Naive thymus-derived CD4-positive, alpha-beta T cell (primary cell): ENCODE results near the gene CDKL2. TPM values are rescaled to one million over a fixed set of nuclear protein-coding genes. Genes with fewer than 3 reads are reported as not detected.

Experiments
- ATAC-seq: fragments of 150-1000 bp; cut with Tn5 transposase; 2 replicates; pipeline ENCODE4 v1.10.0; 2021; ENCODE audit warnings: mild to moderate bottlenecking, moderate library complexity
- CTCF ChIA-PET: fragments of 350-600 bp; sonication (Branson Sonifier 250); formaldehyde crosslinking; loops from one replicate; lab custom pipeline; 2021; ENCODE audit warnings: antibody characterized with exemption; lab: Charles Lee
- POLR2A ChIA-PET: fragments of 350-600 bp; sonication (Branson Sonifier 250); formaldehyde crosslinking; loops from one replicate; lab custom pipeline; 2021; ENCODE audit warnings: antibody characterized with exemption, inconsistent platforms; lab: Charles Lee
- DNase-seq, 9 donors: peaks; one replicate each; pipeline versions ENCODE4 v3.0.0 to v3.0.0-alpha.2; 2020 to 2022; ENCODE audit warnings: mixed read lengths in 1 of 9
- H3K27ac ChIP-seq: one replicate; pipeline ENCODE4 v1.7.0; 2013; ENCODE audit warnings: mild to moderate bottlenecking, low read depth, low read length, moderate library complexity
- H3K27me3 ChIP-seq, 2 donors: one replicate each; pipeline ENCODE4 v1.7.0; 2013; ENCODE audit warnings: low read length in 2 of 2, mild to moderate bottlenecking in 2 of 2, moderate library complexity in 2 of 2; ENCODE audit not compliant: control insufficient read depth in 2 of 2, insufficient read depth in 2 of 2
- H3K36me3 ChIP-seq, 3 experiments: 1 replicate in 2 of 3; 2 replicates in 1 of 3; pipeline ENCODE4 v1.7.0; 2013; ENCODE audit warnings: low read length in 3 of 3, mild to moderate bottlenecking in 3 of 3, moderate library complexity in 1 of 3; ENCODE audit not compliant: insufficient read depth in 3 of 3, control insufficient read depth in 2 of 3
- H3K4me1 ChIP-seq, 2 donors: one replicate each; pipeline ENCODE4 v1.7.0; 2013; ENCODE audit warnings: low read length in 2 of 2, mild to moderate bottlenecking in 2 of 2, moderate library complexity in 1 of 2; ENCODE audit not compliant: control insufficient read depth in 2 of 2, insufficient read depth in 2 of 2
- H3K4me3 ChIP-seq: 2 replicates; pipeline ENCODE4 v1.7.0; 2013; ENCODE audit warnings: mild to moderate bottlenecking, low read length
- H3K9me3 ChIP-seq, 3 experiments: 1 replicate in 2 of 3; 2 replicates in 1 of 3; pipeline ENCODE4 v1.7.0; 2013; ENCODE audit warnings: low read length in 3 of 3; ENCODE audit not compliant: control insufficient read depth in 2 of 3
- H3K27ac Mint-ChIP-seq, 9 donors: one replicate each; pipeline ENCODE4 v1.8.0; 2020 to 2022; ENCODE audit warnings: mixed read lengths in 9 of 9, mild to moderate bottlenecking in 8 of 9, moderate library complexity in 5 of 9, inconsistent platforms in 2 of 9
- H3K27me3 Mint-ChIP-seq, 5 donors: one replicate each; pipeline ENCODE4 v1.8.0; 2021 to 2022; ENCODE audit warnings: mixed read lengths in 5 of 5, mild to moderate bottlenecking in 1 of 5
- H3K36me3 Mint-ChIP-seq, 5 donors: one replicate each; pipeline ENCODE4 v1.8.0; 2020 to 2022; ENCODE audit warnings: mixed read lengths in 5 of 5, mild to moderate bottlenecking in 3 of 5, inconsistent platforms in 1 of 5
- H3K4me1 Mint-ChIP-seq, 7 donors: one replicate each; pipeline ENCODE4 v1.8.0; 2020 to 2022; ENCODE audit warnings: mixed read lengths in 7 of 7, mild to moderate bottlenecking in 3 of 7, inconsistent platforms in 1 of 7
- H3K4me3 Mint-ChIP-seq, 10 donors: one replicate each; pipeline ENCODE4 v1.8.0; 2020 to 2022; ENCODE audit warnings: mild to moderate bottlenecking in 10 of 10, mixed read lengths in 10 of 10, moderate library complexity in 6 of 10, inconsistent platforms in 2 of 10
- H3K9me3 Mint-ChIP-seq, 11 donors: one replicate each; pipeline ENCODE4 v1.8.0; 2020 to 2022; ENCODE audit warnings: mixed read lengths in 11 of 11, mild to moderate bottlenecking in 4 of 11, inconsistent platforms in 1 of 11, moderate library complexity in 1 of 11
- intact Hi-C, 2 donors: fragments of 100-400 bp; cut with micrococcal nuclease; formaldehyde crosslinking; loops; one replicate each; pipeline ENCODE4 v1.15.1; 2023
- polyA plus RNA-seq, 2 donors: library from polyadenylated mRNA; unstranded; fragments of 300-500 nt; fragmentation: Illumina TruSeq; gene quantifications; one replicate each; pipeline ENCODE4 v1.2.3, GENCODE V29; 2021
- total RNA-seq, 6 experiments: library from RNA in 5 of 6; stranded (reverse) in 5 of 6; gene quantifications; 1 replicate in 5 of 6; 2 replicates in 1 of 6; pipeline ENCODE4 v1.2.3 and lab custom pipeline; 2021 to 2026

Gene CDKL2
- total RNA-seq: 1 to 10 TPM in 1 of 5 experiments, under 1 TPM in 4; 0.22 to 1.2 (median 0.34) TPM
- under 1 TPM; 0.18 to 0.48 TPM for polyA plus RNA-seq
- 2.2 reads per million, percentile 10 among the genes with 10 or more reads in this experiment for total RNA-seq (lab: John Stamatoyannopoulos, UW)

GRCh38 chr4:75630174-75630936 is at the start of gene CDKL2:
Gene CDKL2, minus strand, starts transcription at chr4:75630528. Its CDS starts 4,540 bp downstream, at chr4:75625988.
- Histone ChIP-seq H3K36me3 (no peaks in the 10 kb centered on the region), H3K4me1 (peaks cover 0 to 7% of the 10 kb centered on the region in 2 donors), H3K27ac (peak within 1 kb of the TSS; percentile 73), H3K27me3 (no peaks in the 10 kb centered on the region), H3K9me3 (no peaks in the 10 kb centered on the region), H3K4me3 (peak within 1 kb of the TSS; percentile 74)
- H3K27ac Mint-ChIP-seq: peak within 1 kb of the TSS; percentile 66 to 94 (median 86)
- ATAC-seq (peak; percentile 100), DNase-seq (peak; percentile 85 to 93 (median 91))
- peaks cover 0 to 12% (median 0%) of the 10 kb centered on the region in 5 donors for H3K27me3 Mint-ChIP-seq
- peak within 1 kb of the TSS; percentile 88 to 97 (median 94) for H3K4me3 Mint-ChIP-seq
- H3K36me3 Mint-ChIP-seq: peaks cover 0 to 4% (median 0%) of the 10 kb centered on the region in 5 donors
- ChIA-PET POLR2A (interaction anchor here (0.8 to 2.5 kb wide), 4 partner anchors 43 to 94 kb away, joined by 3 to 11 read pairs (median 4); partner anchors contain the start of genes G3BP2 and USO1), CTCF (interaction anchor here (0.9 to 1.5 kb wide), 3 partner anchors 94 to 193 kb away, joined by 3 to 7 read pairs (median 4); partner anchors contain the start of gene USO1)
- intact Hi-C loops: loop anchor here (1.0 to 10.0 kb wide), 11 partner anchors 9 to 1527 kb away; partner anchors contain the start of genes G3BP2 (in 2 of the 2), RCHY1 (in 2 of the 2), THAP6 (in 2 of the 2) and USO1 (in 2 of the 2)
- H3K9me3 Mint-ChIP-seq: no peaks in the 10 kb centered on the region
- peaks cover 6 to 18% (median 11%) of the 10 kb centered on the region in 7 donors for H3K4me1 Mint-ChIP-seq

GRCh38 chr4:75678965-75679364 is 48.6 kb upstream of the CDKL2 start:
- H3K27ac ChIP-seq: no peak overlapping the region
- H3K9me3 ChIP-seq: no peaks in the 10 kb centered on the region
- Mint-ChIP-seq H3K4me1 (peaks cover 9 to 25% (median 20%) of the 10 kb centered on the region in 7 donors), H3K27me3 (no peaks in the 10 kb centered on the region), H3K27ac (no peak overlapping the region), H3K4me3 (no peak overlapping the region), H3K36me3 (peaks cover 0 to 4% (median 0%) of the 10 kb centered on the region in 5 donors), H3K9me3 (no peaks in the 10 kb centered on the region)
- no peaks in the 10 kb centered on the region for H3K36me3 ChIP-seq
- no peak overlapping the region for H3K4me3 ChIP-seq
- ATAC-seq (no peak), DNase-seq (no peak)
- CTCF ChIA-PET: no interaction called here
- no peaks in the 10 kb centered on the region for H3K27me3 ChIP-seq
- peaks cover 3 to 14% of the 10 kb centered on the region in 2 donors for H3K4me1 ChIP-seq
- POLR2A ChIA-PET: no interaction called here
- intact Hi-C loops: loop anchor here in 1 of 2 donors (10.0 kb wide), 1 partner anchor 1234 kb away; the partner anchor contains the start of gene AREG

GRCh38 chr4:75678473-75678872 is 48.1 kb upstream of the CDKL2 start:
- H3K36me3 ChIP-seq: no peaks in the 10 kb centered on the region
- Mint-ChIP-seq H3K9me3 (peaks cover 0 to 1% (median 0%) of the 10 kb centered on the region in 11 donors), H3K27ac (peak overlapping the region in 1 of 9 donors; percentile 14), H3K4me3 (no peak overlapping the region), H3K27me3 (no peaks in the 10 kb centered on the region), H3K4me1 (peaks cover 13 to 26% (median 21%) of the 10 kb centered on the region in 7 donors), H3K36me3 (peaks cover 0 to 4% (median 0%) of the 10 kb centered on the region in 5 donors)
- H3K4me1 ChIP-seq: peaks cover 7 to 14% of the 10 kb centered on the region in 2 donors
- H3K27ac ChIP-seq: no peak overlapping the region
- H3K9me3 ChIP-seq: no peaks in the 10 kb centered on the region
- no peak overlapping the region for H3K4me3 ChIP-seq
- DNase-seq (no peak), ATAC-seq (no peak)
- intact Hi-C loops: loop anchor here in 1 of 2 donors (10.0 kb wide), 1 partner anchor 1234 kb away; the partner anchor contains the start of gene AREG
- H3K27me3 ChIP-seq: no peaks in the 10 kb centered on the region
- ChIA-PET POLR2A (no interaction called here), CTCF (no interaction called here)

- Mint-ChIP-seq H3K4me3 (no peak overlapping the region), H3K36me3 (peaks cover 0 to 8% (median 0%) of the 10 kb centered on the region in 5 donors), H3K27me3 (no peaks in the 10 kb centered on the region), H3K27ac (peak overlapping the region in 4 of 9 donors; percentile 12 to 64 (median 34)), H3K9me3 (peaks cover 0 to 7% (median 0%) of the 10 kb centered on the region in 11 donors), H3K4me1 (peaks cover 21 to 30% (median 27%) of the 10 kb centered on the region in 7 donors)
- POLR2A ChIA-PET: interaction anchor here (0.5 to 8.1 kb wide), 3 partner anchors 10 to 50 kb away, joined by 3 to 148 read pairs (median 8); partner anchors contain the start of gene USO1
- H3K36me3 ChIP-seq: peaks cover 0 to 10% (median 0%) of the 10 kb centered on the region in 3 experiments
- no peak overlapping the region for H3K27ac ChIP-seq
- intact Hi-C loops: loop anchor here in 1 of 2 donors (10.0 kb wide), 1 partner anchor 1230 kb away; the partner anchor contains the start of gene AREG
- DNase-seq: no peak
- no peaks in the 10 kb centered on the region for H3K27me3 ChIP-seq
- H3K9me3 ChIP-seq: no peaks in the 10 kb centered on the region
- no peak overlapping the region for H3K4me3 ChIP-seq
- peaks cover 22 to 25% of the 10 kb centered on the region in 2 donors for H3K4me1 ChIP-seq
- CTCF ChIA-PET: interaction anchor here (2.3 kb wide), 1 partner anchor 49 kb away, joined by 11 read pairs; the partner anchor contains the start of gene USO1
- no peak for ATAC-seq
These were observed 44.7 kb upstream of the CDKL2 start for GRCh38 chr4:75675004-75675531.

GRCh38 chr4:75673959-75674328 is 43.6 kb upstream of the CDKL2 start:
- H3K27me3 Mint-ChIP-seq: no peaks in the 10 kb centered on the region
- H3K36me3 Mint-ChIP-seq: peaks cover 0 to 8% (median 0%) of the 10 kb centered on the region in 5 donors
- peak overlapping the region; percentile 96 to 100 (median 98) for H3K4me3 Mint-ChIP-seq
- peak overlapping the region; percentile 92 to 100 (median 99) for H3K27ac Mint-ChIP-seq
- H3K4me3 ChIP-seq: peak overlapping the region; percentile 91
- H3K27me3 ChIP-seq: no peaks in the 10 kb centered on the region
- H3K4me1 Mint-ChIP-seq: peaks cover 30 to 40% (median 37%) of the 10 kb centered on the region in 7 donors
- peak overlapping the region; percentile 96 for H3K27ac ChIP-seq
- ChIA-PET POLR2A (interaction anchor here (0.5 to 8.1 kb wide), 15 partner anchors 9 to 84 kb away, joined by 3 to 148 read pairs (median 4); partner anchors contain the start of genes CDKL2 and USO1), CTCF (interaction anchor here (0.7 to 2.3 kb wide), 3 partner anchors 12 to 50 kb away, joined by 3 to 11 read pairs (median 4); partner anchors contain the start of gene USO1)
- H3K9me3 Mint-ChIP-seq: peaks cover 0 to 7% (median 0%) of the 10 kb centered on the region in 11 donors
- peaks cover 0 to 10% (median 0%) of the 10 kb centered on the region in 3 experiments for H3K36me3 ChIP-seq
- DNase-seq (no peak), ATAC-seq (no peak)
- H3K9me3 ChIP-seq: no peaks in the 10 kb centered on the region
- intact Hi-C loops: loop anchor here (1.0 to 10.0 kb wide), 15 partner anchors 9 to 1482 kb away; partner anchors contain the start of genes CDKL2 (in 2 of the 2), NUP54 (in 2 of the 2), RCHY1 (in 2 of the 2) and THAP6 (in 2 of the 2)
- peaks cover 31 to 36% of the 10 kb centered on the region in 2 donors for H3K4me1 ChIP-seq
